Amygdala (tissue), 56 donors: Measurements from ENCODE around the gene NAPB.

Experiments
- DNase-seq, 56 donors: peaks; one replicate each; lab custom pipeline; 2025; lab: John Stamatoyannopoulos, UW

The NAPB gene

DNA sequence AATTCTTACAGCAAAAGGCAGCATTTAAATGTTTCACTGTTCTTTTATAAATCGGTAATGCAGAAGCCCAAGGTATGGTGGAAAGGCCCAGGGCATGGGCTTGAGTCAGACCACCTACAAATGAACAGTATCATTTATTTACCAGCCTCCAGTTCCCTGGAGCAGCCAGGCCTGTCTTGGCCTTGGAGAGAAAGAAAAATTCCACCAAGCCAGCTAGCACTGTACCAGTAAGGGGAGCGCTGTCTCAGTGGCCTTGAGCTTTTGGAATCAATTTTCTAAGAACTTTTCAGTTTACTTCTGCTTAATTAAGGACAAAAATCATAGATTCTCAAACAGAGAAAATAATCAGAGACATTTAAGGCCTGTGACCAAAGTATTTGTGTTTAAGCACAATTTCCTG lies 12.3 kb downstream of the NAPB start:
- DNase-seq = no peak

DNA sequence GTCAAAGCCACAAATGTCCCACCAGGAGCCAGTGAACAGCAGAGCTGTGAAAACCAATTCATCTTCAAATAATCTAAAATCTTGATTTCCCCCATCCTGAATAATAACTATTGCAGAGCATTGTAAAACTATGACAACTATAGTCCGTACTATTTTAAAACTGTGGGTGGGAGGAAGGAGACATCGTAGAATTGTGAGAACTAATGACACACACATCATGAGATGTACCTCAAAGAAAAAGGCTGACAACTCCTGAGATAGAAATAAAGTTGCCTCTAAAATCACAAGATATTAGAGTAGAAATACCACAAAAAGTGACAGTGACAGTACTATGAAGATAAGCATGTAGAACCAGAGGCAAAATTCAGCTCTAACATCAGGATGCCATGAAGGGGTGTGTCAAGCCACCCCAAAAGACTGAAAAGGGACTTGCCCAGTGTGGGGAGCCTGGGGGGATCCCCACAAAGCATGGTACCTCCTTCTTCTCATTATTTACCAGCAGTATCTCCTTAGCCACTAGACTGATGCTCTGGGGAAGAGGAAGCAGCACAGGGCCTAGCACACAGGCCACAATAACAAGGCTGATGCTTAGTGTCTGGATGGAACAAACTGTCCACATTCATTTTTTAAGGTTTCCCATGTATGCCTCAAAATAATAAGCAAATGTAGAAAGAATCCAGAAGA lies 13.4 kb downstream of the NAPB start:
- DNase-seq = no peak

DNA sequence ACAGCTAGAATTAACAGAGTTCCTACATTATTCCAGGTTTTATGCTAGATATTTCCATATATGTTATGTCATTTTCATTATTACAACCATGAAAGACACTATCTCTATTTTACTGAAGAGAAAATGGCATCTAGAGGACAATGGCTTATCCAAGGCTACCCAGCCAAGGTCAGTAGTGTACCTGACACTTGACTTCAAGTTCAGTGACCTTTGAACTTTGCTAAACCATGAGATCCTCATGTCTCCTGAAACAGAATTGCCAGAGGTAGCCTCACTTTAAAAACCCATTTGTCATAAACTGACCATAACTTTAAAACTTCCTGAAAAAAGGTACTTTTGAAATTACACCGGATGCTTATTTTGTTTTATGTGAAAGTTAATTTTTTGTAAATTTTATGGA lies 14.4 kb downstream of the NAPB start:
- DNase-seq = no peak

DNA sequence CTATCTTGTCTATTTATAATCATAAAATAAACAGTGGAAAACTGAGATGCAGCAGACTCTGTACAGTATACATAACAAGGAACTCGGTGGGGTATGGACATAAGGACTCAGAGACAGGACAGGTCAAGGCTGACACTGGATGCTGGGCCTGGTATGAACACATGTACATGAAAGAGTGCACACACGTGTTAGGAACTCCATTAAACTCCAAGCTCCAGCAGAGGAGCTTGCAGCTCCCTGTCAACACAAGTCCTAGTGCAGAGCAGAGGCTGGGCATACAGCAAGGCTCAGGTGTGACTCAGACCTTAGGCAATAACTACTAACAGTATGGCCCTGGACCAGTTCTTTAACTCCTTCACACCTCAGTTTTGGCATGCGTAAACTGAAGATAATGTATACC lies 17.1 kb downstream of the NAPB start:
- DNase-seq = no peak

DNA sequence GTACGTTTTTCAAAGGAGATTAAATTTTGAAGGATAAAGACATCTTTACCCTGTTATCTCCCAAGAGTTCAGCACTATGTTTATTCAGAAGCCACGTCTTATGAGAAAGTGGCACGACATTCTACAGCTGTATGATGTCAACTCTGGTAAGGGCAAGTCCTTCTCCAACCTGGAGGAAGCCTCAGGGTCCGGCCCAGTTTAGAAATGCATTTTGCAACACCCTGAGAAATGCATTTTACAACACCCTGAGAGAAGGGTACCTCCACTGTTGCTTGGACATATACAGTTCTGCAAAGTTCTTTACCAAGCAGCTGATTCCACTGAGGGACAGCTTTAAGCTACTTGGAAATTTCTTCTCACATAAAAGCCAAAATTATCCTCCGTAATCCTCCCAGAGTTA lies 17.5 kb downstream of the NAPB start:
- DNase-seq = no peak

DNA sequence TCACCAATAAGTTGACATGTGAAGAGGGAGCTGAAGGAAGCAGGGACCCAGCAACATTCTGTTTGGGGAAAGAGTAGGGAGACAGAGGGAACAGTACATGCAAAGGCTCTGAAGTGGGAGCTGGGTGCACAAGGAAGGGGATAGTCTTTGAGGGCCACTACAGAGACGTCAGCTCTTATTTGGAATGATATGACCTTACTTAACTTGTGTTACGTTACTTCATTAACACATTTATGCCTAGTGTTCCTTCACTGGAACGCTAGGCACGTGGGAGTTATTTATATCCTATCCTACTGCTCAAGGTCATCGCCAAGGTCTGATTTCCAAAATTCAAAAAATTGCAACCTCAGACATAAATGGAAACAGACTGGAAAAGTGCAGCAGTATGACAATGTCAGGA lies 20.2 kb downstream of the NAPB start:
- DNase-seq = no peak

DNA sequence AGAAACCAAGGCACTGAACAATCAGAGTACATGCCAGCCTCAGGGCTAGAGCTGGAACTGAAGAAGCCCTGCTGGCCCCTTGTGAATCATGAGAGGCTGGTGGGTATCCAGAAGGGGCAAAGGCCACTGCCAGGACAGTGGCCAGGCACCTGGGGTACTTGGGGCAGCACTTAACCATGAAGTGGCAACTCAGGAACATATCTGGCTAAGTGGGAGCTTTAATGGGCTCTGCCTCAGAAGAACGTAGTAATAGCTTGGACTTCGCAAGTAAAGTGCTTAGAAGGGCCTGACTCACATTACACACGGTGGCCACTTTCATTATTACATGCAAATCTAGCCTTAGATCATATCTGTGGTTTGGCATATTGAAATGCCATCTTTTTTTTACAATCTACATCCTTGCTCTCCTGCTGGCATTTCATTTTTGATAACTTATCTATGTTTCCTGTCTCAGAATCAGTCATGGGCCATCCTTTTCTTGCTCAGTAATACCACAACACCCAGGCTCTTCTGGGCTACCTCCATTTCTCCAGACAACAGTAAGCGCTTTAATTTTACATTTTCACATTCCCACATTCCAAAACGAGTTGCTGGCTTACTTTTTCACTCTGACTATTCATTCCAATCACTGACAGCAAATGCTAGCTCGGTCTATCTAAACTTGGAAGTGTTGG lies 21.6 kb downstream of the NAPB start:
- DNase-seq = no peak

DNA sequence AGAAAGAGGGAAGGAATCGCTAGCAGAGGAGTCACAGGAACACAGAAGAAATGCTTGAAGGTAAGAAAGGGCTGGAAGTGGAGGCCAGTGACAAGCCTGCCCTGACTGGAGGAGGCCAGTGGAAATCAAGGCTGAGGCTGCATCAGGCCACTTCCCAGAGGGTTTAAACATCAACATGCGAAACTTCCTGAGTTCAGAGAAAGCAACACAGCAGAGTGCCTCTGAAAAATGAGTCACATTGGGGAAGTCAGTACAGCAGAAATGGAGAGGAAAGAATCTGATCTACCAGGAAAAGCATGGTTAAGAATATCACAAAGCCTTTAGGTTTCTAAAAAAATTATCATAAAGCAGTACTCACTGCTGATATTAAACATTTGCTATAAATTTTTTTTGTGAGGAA lies 23.3 kb downstream of the NAPB start:
- no peak for DNase-seq

DNA sequence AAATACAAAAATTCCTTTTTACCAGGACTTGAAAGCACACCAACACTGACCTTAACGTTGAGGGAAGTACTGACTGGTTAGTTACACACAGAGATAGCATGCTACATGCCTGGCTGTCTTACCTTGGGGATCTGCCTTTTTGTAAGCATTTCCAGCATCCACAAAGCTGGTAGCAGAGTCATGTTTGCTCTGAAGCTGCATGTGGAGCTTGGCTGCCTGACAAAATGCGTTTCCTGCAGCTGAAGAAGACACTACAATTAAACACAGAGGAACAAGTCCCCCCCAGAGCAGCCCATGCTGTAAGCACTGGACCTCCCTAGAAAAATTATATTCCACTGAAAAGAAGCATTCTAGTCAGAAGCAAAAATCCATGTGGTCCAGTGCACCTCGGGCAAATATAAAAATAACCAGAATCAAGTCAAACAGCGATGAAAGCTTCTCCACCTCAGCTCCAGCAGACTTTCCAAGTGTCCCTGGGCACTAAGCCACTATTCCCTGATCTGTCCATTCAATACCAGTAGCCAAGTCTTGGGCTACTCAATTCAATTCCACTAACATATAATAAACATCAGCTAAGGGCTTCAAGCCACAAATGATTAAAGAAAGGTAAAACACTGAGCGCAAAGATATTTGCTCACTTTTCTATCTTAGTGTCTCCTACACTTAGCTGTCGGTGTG lies 24.2 kb downstream of the NAPB start:
- DNase-seq = peak in 1 of 56 donors; percentile 2

DNA sequence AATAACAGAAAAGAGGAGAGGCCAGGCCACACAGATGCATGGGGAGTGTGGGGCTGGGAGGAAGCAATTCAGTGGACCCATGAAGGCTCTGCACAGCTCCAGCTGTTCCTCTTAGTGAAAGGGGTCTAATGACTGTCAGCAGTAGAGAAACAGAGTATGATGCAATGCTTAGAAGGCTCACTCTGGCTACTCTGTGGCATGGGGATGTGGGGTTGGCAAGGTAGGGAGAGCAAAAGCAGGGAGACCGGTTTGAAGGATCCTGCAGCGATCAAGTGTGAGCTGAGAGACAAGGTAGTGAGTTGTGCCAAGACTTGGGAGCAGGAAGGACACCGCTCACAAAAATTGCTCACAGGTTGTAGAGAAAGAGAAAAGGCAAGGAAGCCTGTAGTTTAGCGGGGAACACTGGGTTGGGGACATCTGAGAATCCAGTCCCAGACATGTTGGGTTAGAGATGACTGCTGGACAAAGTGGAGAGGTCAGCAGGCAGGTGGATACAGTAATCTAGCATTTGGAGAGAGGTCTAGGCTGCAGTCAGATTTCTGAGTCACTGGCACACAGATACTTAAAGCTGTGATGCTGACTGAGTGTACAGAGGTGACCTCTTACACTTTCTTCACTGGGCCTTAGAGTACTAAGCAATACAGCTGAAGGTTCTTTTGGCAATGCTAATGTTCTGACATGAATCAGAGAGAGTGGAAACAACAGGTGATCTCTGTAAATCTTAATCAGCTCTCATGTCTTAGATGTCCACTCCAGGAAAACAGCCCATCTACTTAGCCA lies 27.1 kb downstream of the NAPB start:
- DNase-seq = no peak

DNA sequence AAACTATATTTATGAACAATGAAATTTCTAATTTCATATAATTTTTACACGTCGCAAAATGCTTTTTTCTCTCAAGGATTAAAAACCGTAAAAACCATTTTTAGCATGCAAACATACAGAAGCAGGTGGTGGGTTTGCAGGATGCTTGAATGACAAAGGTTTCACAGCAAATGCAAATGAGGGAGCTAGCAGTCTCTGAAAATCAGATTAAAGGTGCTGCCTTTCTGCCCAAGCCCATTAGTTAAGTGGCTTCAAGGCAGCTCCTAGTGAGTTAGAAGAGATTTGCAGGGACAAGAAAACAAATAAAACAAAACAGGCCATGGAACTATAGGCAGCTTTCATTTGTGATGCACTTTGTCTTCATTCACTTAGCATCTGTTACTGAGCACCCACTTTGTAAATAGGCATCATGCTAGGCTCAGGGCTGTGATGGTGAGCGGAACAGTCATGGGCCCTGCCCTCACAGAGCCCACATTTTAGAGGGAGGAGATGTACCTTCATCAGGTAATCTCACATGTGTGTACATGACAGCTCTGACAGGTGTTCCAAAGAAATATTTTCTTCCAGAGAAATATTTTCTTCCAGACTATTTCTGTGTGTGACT lies 29.5 kb downstream of the NAPB start:
- no peak for DNase-seq

DNA sequence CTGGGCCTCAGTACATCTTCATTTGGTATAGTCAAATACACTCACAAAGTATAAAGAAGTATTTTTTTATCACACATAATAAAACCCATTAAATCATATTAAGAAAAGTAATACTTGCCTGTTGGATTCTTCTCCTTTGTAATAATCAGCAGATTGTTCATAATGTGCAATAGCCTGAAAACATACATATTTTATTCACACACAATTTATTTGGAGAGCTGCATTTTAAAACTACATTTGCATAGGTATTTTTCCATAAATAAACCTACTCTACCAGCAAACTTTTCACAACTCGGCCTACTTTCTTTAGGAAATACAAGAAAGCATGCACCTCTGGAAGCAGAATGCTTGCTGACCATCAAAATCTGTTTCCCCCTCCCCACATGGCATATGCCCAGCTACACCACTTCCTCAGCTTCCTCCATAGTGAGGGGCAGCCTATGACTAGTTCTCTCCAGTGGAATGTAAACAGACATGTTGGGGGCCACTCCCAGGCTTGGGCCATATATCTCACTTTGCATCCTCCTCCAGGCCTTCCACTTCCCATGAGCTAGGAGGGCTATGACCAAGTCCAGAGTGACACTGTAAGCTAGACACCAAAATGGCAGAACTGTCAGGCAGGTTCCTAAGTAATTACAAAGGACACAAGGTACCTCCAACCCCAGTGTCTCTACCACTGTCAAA lies 31.1 kb downstream of the NAPB start:
- DNase-seq = no peak

DNA sequence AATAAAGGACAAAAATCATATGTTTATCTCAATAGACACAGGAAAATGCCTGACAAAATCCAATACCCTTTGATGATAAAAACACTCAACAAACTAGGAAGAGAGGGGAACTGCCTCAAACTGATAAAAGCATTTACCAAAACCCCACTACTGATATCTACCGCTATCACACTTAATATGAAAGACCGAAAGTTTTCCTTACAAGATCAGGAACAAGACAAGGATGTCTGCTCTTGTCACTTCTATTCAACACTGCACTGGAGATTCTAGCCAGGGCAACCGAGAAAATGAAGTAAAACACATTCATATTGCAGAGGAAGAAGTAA lies 34.2 kb downstream of the NAPB start:
- DNase-seq = no peak

DNA sequence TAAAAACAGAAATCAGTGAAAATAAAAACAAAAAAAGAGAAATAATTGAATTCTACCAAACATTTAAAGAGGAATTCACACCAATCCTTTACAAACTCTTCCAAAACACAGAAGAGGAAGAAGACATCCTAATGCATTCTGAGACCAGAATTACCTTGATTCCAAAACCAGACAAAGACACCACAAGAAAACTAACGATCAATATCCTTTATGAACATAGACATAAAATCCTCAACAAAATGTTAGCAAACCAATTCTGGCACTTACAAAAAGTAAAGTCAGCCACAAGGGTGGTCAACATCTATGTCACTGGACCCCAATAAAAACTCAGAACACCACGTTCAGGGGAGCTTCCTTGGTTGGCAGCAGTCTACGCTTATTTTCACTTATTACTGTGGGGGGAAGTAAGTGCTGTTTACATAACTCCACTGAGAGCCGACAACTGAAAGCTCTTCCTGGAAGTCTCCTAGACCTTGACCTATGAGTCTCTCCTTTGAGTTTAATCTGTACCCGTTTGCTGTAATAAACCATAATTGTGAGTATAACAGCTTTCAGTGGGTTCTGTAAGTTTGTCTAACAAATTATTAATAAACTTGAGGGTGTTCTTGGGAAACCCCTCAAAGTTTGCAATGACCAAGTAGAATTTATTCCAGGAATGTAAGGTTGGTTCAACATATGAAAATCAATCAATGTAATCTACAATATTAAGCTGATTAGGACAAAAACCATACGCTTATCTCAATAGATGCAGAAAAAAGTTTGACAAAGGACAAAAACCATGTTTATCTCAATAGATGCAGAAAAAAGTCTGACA lies 34.8 kb downstream of the NAPB start:
- DNase-seq = no peak

DNA sequence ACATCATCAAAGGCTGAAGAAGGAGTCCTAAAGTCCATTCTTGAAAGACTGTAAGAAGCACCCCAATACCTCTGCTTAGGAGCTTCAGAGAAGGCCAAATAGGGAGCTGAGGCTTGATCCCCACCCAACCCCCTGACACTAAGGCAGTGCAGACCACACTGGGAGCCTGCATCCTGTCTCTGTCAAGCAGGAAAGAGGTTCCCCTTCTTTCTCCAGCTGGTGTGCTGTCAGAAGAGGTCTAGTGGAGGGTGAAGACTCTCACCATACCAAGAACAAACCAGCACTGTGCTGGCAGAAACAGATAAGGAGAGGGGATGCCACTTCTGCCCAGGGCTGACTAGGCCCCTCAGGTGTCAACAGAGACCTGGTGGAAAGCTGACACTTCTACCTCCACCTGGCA lies 39.4 kb downstream of the NAPB start:
- DNase-seq = no peak

DNA sequence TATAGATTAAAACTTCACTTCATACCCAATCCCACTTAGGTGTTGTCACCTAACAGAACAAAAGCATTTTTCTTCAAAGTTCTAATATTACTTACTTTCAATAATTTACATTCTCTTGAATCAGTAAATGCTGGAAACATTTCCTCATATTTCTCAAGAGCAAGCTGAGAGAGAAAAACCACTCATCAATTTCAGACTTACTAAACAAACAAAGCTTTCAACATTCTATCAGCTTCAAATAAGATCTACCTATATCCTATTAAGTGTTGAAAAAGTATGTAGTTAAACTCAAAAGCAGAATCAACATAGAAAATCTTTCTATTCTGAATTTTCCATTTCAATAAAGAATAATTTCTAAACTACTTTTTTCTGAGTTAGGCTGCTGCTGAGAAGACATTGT lies 41.5 kb downstream of the NAPB start:
- DNase-seq = no peak

DNA sequence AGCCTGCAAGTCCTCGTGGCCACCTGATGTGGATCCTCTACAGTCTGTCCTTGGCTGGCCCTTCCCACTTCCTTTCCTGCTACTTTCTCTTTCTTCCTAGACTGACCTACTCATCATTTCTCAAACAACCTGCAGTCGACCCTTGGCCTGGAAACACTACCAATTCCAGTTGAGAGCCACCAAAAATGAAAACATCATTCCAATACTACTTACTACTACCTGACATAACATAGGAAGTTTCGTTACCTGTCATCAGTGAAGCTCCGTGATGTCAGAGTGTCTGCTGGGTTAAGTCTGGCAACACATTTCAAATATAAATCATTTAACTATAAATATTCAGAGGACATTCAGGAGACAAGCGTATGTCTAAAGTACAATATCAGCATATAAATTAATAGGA lies 45.5 kb downstream of the NAPB start:
- no peak for DNase-seq

DNA sequence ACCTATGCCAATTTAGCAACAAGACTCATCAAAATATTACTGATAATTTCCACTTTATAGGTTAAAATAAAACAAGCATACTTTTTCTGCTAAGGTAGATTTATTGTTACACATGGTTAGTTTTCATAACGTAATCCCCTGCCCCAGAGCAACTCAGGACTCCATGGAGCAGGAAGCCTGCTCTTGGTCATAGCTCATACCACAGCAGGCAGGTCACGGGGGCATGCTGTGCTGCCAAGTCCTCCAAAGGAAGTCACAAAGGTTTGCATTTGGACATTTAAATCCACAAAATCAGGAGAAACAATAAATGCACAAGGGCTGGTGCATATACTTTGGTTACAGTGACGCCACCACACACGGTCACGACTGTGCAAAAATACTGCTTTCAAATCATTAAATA lies 46.8 kb downstream of the NAPB start:
- DNase-seq = no peak

DNA sequence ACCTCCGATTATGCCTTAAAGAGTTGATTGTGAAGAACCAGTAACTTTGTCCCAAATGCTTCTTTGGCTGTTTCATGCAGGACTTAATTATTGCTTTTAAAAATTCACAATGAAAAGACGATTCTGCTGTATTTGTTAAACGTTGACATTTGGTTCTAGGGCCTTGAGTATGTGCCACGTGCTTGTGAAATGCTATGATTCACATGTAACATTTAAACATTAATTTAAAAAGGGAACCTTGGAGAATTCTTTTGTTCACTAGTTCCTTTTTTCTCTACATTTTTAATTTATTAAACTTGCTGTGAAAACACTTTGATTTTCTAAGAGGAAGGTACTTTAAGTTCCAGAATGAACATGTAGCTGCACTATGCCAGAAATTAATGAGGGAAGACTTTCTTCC lies 49.8 kb downstream of the NAPB start:
- no peak for DNase-seq

DNA sequence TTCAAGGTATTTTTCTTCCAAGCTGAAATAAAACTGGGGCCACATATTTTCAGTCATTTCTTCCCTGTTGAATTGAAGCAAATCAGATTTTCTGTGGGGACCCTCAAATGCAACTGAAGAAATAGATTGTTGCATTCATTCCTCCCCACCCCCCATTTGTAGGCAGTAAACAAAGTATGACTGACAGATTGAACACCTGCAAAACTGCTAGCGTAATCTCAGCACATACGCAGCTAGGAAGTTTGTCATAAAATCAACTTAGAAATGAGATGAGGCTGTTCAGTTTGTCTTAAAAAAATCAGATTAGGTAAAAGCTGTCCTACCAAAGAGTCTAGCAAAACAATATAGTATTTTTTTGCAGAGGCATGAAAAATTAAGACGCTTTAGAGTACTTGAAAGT lies 50.4 kb downstream of the NAPB start:
- DNase-seq = no peak
